Breast epithelium (tissue), 4 donors: ENCODE results near the gene WARS2. TPM values are rescaled to one million over a fixed set of nuclear protein-coding genes. Genes with fewer than 3 reads are reported as not detected.

Source experiments
- DNase-seq, 2 donors: peaks; one replicate each; pipeline ENCODE4 v3.0.0-alpha.2; 2019; ENCODE audit warnings: low spot score in 2 of 2
- H3K27ac ChIP-seq, 2 donors: fragments of 200-600 bp; sonication (generic) in 1 of 2; one replicate each; pipeline ENCODE4 v1.5.1; 2016 to 2019; ENCODE audit warnings: mild to moderate bottlenecking in 1 of 2
- H3K27me3 ChIP-seq, 2 donors: fragments of 200-600 bp; sonication (generic) in 1 of 2; one replicate each; pipeline versions ENCODE4 v1.5.1 to v1.6.0; 2017 to 2019; ENCODE audit warnings: control low read depth in 1 of 2, mild to moderate bottlenecking in 1 of 2
- H3K36me3 ChIP-seq: fragments of 200-600 bp; one replicate; pipeline ENCODE4 v1.5.1; 2019
- H3K4me1 ChIP-seq, 2 donors: fragments of 200-600 bp; sonication (generic); one replicate each; pipeline ENCODE4 v1.5.1; 2016 to 2019; ENCODE audit warnings: control low read depth in 1 of 2
- H3K4me3 ChIP-seq, 3 donors: fragments of 200-600 bp; sonication (generic); 1 replicate in 2 of 3; 2 replicates in 1 of 3; pipeline ENCODE4 v1.5.1; 2016 to 2019; ENCODE audit warnings: mild to moderate bottlenecking in 3 of 3, moderate library complexity in 2 of 3
- H3K9me3 ChIP-seq, 2 donors: fragments of 200-600 bp; sonication (generic) in 1 of 2; one replicate each; pipeline ENCODE4 v1.5.1; 2016 to 2019; ENCODE audit warnings: control low read depth in 1 of 2
- CTCF ChIP-seq, 3 donors: fragments of 450-650 bp; IDR thresholded peaks; one replicate each; pipeline ENCODE4 v1.5.1; 2016 to 2017; ENCODE audit warnings: antibody characterized with exemption in 3 of 3, mild to moderate bottlenecking in 3 of 3, moderate library complexity in 3 of 3
- POLR2A ChIP-seq: fragments of 450-650 bp; IDR thresholded peaks from one replicate; pipeline ENCODE4 v1.6.1; 2016; ENCODE audit warnings: antibody characterized with exemption, mild to moderate bottlenecking, moderate library complexity
- POLR2AphosphoS5 ChIP-seq, 3 donors: sonication (generic); formaldehyde crosslinking; IDR thresholded peaks; one replicate each; pipeline ENCODE4 v1.6.1; 2017; ENCODE audit warnings: antibody characterized with exemption in 3 of 3
- intact Hi-C: fragments of 100-400 bp; cut with DNase I; formaldehyde crosslinking; loops from one replicate; pipeline ENCODE4 v1.15.1; 2023; ENCODE audit warnings: low total_unique reads
- total RNA-seq, 3 donors: library from RNA; depleted of rRNA; stranded (reverse); fragments of >200 nt; gene quantifications; one replicate each; pipeline ENCODE4 v1.1.0, GENCODE V29; 2016

Gene WARS2
- total RNA-seq, 3 donors from 2014 or later = 21.1 to 26.2 (median 23.3) TPM

GRCh38 chr1:119001181-119002027 is 139.0 kb downstream of the WARS2 start:
- peaks cover 0 to 6% of the 10 kb centered on the region in 2 donors for H3K4me1 ChIP-seq
- intact Hi-C loops = no loop called here
- no peak for DNase-seq
- peak overlapping the region; percentile 50 to 91 for H3K27ac ChIP-seq
- no peaks in the 10 kb centered on the region for H3K36me3 ChIP-seq
- no peak for TF ChIP-seq CTCF (IDR thresholded peaks at IDR 0.05)
- TF ChIP-seq POLR2A = no peak
- TF ChIP-seq POLR2AphosphoS5 (IDR thresholded peaks at IDR 0.05) = peak in 1 of 3 donors; percentile 20
- H3K9me3 ChIP-seq = no peaks in the 10 kb centered on the region
- H3K4me3 ChIP-seq = peak overlapping the region; percentile 30 to 63 (median 44)
- H3K27me3 ChIP-seq = peaks cover 0 to 76% of the 10 kb centered on the region in 2 donors

- intact Hi-C loops = no loop called here
- peaks cover 0 to 76% of the 10 kb centered on the region in 2 donors for H3K27me3 ChIP-seq
- peak overlapping the region; percentile 30 to 63 (median 44) for H3K4me3 ChIP-seq
- no peak for TF ChIP-seq POLR2A
- no peak for TF ChIP-seq POLR2AphosphoS5 (IDR thresholded peaks at IDR 0.05)
- no peak for TF ChIP-seq CTCF (IDR thresholded peaks at IDR 0.05)
- no peaks in the 10 kb centered on the region for H3K36me3 ChIP-seq
- H3K4me1 ChIP-seq = peaks cover 0 to 6% of the 10 kb centered on the region in 2 donors
- DNase-seq = no peak
- H3K9me3 ChIP-seq = no peaks in the 10 kb centered on the region
- peak overlapping the region; percentile 50 to 91 for H3K27ac ChIP-seq
Observed at GRCh38 chr1:119000371-119001180, 139.9 kb downstream of the WARS2 start.

GRCh38 chr1:118999348-119000071 is 140.9 kb downstream of the WARS2 start:
- intact Hi-C loops = no loop called here

GRCh38 chr1:118998171-118998570 is 142.3 kb downstream of the WARS2 start:
- no peak for TF ChIP-seq POLR2AphosphoS5 (IDR thresholded peaks at IDR 0.05)
- TF ChIP-seq POLR2A = no peak
- no peak for TF ChIP-seq CTCF (IDR thresholded peaks at IDR 0.05)
- Histone ChIP-seq H3K36me3 (no peaks in the 10 kb centered on the region), H3K27ac (no peak overlapping the region), H3K4me1 (peaks cover 0 to 6% of the 10 kb centered on the region in 2 donors), H3K4me3 (no peak overlapping the region), H3K9me3 (no peaks in the 10 kb centered on the region), H3K27me3 (peaks cover 0 to 86% of the 10 kb centered on the region in 2 donors)
- intact Hi-C loops = no loop called here
- DNase-seq = no peak

More at GRCh38 chr1:118999348-119000071, 140.9 kb downstream of the WARS2 start:
- peaks cover 0 to 6% of the 10 kb centered on the region in 2 donors for H3K4me1 ChIP-seq
- H3K36me3 ChIP-seq = no peaks in the 10 kb centered on the region
- peak overlapping the region in 1 of 2 donors; percentile 91 for H3K27ac ChIP-seq
- peak overlapping the region in 1 of 3 donors; percentile 63 for H3K4me3 ChIP-seq
- no peak for DNase-seq
- TF ChIP-seq CTCF (IDR thresholded peaks at IDR 0.05) = no peak
- no peak for TF ChIP-seq POLR2AphosphoS5 (IDR thresholded peaks at IDR 0.05)
- TF ChIP-seq POLR2A = no peak
- H3K27me3 ChIP-seq = peaks cover 0 to 84% of the 10 kb centered on the region in 2 donors
- H3K9me3 ChIP-seq = no peaks in the 10 kb centered on the region
